IMR-90 (cell line): ENCODE measurements around the gene KRT6C.

Experiments
- CTCF ChIP-seq: conservative IDR thresholded peaks from 2 replicates; pipeline ENCODE4 v1.5.1; 2012; ENCODE audit warnings: mild to moderate bottlenecking, low read depth, low read length, improper control_type of control experiment
- MAZ ChIP-seq: IDR thresholded peaks from 2 replicates; pipeline ENCODE4 v1.6.1; 2012; ENCODE audit warnings: low read depth, mild to moderate bottlenecking, low read length, improper control_type of control experiment, moderate library complexity, borderline replicate concordance
- POLR2A ChIP-seq: IDR thresholded peaks from 2 replicates; pipeline ENCODE4 v1.6.1; 2012; ENCODE audit warnings: mild to moderate bottlenecking, low read depth, low read length
- RFX5 ChIP-seq: IDR thresholded peaks from 2 replicates; pipeline ENCODE4 v1.8.0; 2012; ENCODE audit warnings: low read depth, mild to moderate bottlenecking, low read length, moderate library complexity
- SMC3 ChIP-seq: fragments of 150-350 bp; IDR thresholded peaks from 2 replicates; pipeline ENCODE4 v1.6.1; 2016; ENCODE audit warnings: low read depth, mild to moderate bottlenecking, antibody characterized with exemption, low read length, moderate library complexity

DNA sequence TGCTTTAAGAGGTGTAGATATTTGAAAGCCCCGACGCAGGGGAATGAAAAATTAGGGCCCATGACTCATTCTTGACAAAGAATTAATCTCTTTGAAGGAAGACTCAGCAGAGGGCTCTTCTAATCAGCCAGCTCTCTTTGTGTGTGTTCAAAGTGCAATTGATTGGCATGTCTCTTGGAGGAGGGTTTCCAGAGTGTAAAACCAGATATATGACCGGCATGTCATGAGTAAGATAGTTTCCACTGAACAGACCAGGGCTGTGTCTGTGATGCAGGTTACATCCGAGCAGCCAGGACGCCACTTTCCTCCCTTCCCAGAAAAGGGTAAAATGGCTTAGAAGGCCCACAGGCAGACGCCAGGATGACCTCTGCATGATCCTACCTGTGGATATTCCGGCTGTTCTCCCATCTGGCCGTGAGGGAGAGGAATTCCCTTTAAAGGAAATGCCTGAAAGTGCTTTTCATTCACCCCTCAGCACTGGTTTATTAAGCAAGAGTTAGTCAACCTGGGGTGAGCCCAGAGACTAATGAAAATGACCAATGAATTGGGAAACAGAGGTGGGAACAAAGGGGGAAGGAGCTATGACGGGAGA lies 32.2 kb downstream of the KRT6C start:
- no peak for TF ChIP-seq CTCF
- TF ChIP-seq MAZ: no peak
- TF ChIP-seq SMC3: no peak
- TF ChIP-seq RFX5: no peak
- no peak for TF ChIP-seq POLR2A
